ENCODE measurements around the gene PLA2R1.

Gene PLA2R1

DNA sequence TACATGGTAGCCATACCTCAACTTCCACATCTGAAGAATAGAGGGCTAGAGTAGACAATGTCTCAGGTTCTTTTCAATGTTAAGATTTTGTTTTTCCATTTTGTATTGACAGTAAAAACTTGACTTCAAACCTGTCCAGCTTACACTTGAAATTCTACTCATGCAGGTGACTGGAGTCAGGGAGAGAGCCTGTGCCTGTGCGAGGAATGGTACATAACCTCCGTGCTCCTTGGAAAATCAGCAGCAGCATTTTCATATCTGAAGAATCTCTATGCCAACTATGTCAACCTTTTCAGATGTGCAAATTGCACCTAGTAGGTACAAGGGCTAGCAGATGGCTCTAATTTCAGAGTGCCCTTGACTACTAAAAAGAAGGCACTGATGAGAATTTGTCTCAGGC lies 2.1 kb downstream of the PLA2R1 start:
- no peaks in the 10 kb centered on the region for H3K36me3 ChIP-seq (ENCODE audit: control insufficient read depth, insufficient read depth, low read length)
- peaks cover 12% of the 10 kb centered on the region for H3K4me1 ChIP-seq (ENCODE audit: control insufficient read depth, insufficient read depth, low read length)
- H3K9ac ChIP-seq (ENCODE audit: low read length): no peak overlapping the region
- no peaks in the 10 kb centered on the region for H3K27me3 ChIP-seq (ENCODE audit: control insufficient read depth, insufficient read depth, low read length)
- H3K27ac ChIP-seq (ENCODE audit: low read depth, low read length): no peak overlapping the region
- H3K4me3 ChIP-seq (ENCODE audit: low read length): no peak overlapping the region

DNA sequence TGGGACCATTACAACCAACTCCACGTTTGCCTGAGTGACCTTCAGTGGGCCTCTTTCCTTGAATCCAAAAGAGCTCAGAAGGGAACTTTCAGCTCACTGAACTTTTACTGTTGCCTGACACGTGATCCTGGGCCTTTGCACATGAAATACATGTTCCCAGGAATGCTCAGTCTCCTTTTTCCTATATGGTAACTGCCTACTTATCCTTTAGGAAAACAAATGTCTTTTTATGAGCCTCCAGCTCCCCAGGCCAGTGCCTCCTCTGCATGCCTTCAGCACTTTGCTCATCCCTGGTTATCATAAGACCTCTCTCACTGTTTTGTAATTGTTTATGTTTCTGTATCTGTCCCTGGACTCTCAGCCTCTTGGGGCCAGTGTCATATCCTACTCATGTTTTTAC lies 5.1 kb downstream of the PLA2R1 start:
- Histone ChIP-seq H3K4me3 (ENCODE audit: low read length) (no peak overlapping the region), H3K36me3 (ENCODE audit: control insufficient read depth, insufficient read depth, low read length) (no peaks in the 10 kb centered on the region), H3K27me3 (ENCODE audit: control insufficient read depth, insufficient read depth, low read length) (no peaks in the 10 kb centered on the region), H3K9ac (ENCODE audit: low read length) (no peak overlapping the region), H3K27ac (ENCODE audit: low read depth, low read length) (no peak overlapping the region), H3K4me1 (ENCODE audit: control insufficient read depth, insufficient read depth, low read length) (peaks cover 14% of the 10 kb centered on the region)

GRCh38 chr2:160055726-160056108 lies 6.7 kb downstream of the PLA2R1 start:
- Histone ChIP-seq H3K4me3 (ENCODE audit: low read length) (no peak overlapping the region), H3K27me3 (ENCODE audit: control insufficient read depth, insufficient read depth, low read length) (no peaks in the 10 kb centered on the region), H3K4me1 (ENCODE audit: control insufficient read depth, insufficient read depth, low read length) (peaks cover 24% of the 10 kb centered on the region), H3K27ac (ENCODE audit: low read depth, low read length) (peak overlapping the region; percentile 16), H3K36me3 (ENCODE audit: control insufficient read depth, insufficient read depth, low read length) (no peaks in the 10 kb centered on the region), H3K9ac (ENCODE audit: low read length) (no peak overlapping the region)

- no peaks in the 10 kb centered on the region for H3K36me3 ChIP-seq (ENCODE audit: control insufficient read depth, insufficient read depth, low read length)
- no peak overlapping the region for H3K9ac ChIP-seq (ENCODE audit: low read length)
- peak overlapping the region; percentile 16 for H3K27ac ChIP-seq (ENCODE audit: low read depth, low read length)
- H3K4me1 ChIP-seq (ENCODE audit: control insufficient read depth, insufficient read depth, low read length): peaks cover 25% of the 10 kb centered on the region
- no peak overlapping the region for H3K4me3 ChIP-seq (ENCODE audit: low read length)
- no peaks in the 10 kb centered on the region for H3K27me3 ChIP-seq (ENCODE audit: control insufficient read depth, insufficient read depth, low read length)
Measured at GRCh38 chr2:160054984-160055725, 7.3 kb downstream of the PLA2R1 start.

- H3K4me1 ChIP-seq (ENCODE audit: control insufficient read depth, insufficient read depth, low read length): peaks cover 25% of the 10 kb centered on the region
- H3K27ac ChIP-seq (ENCODE audit: low read depth, low read length): no peak overlapping the region
- H3K9ac ChIP-seq (ENCODE audit: low read length): no peak overlapping the region
- H3K27me3 ChIP-seq (ENCODE audit: control insufficient read depth, insufficient read depth, low read length): no peaks in the 10 kb centered on the region
- no peak overlapping the region for H3K4me3 ChIP-seq (ENCODE audit: low read length)
- no peaks in the 10 kb centered on the region for H3K36me3 ChIP-seq (ENCODE audit: control insufficient read depth, insufficient read depth, low read length)
Measured at GRCh38 chr2:160053946-160054345, 8.5 kb downstream of the PLA2R1 start.

- no peak overlapping the region for H3K4me3 ChIP-seq (ENCODE audit: low read length)
- H3K4me1 ChIP-seq (ENCODE audit: control insufficient read depth, insufficient read depth, low read length): peaks cover 25% of the 10 kb centered on the region
- no peak overlapping the region for H3K9ac ChIP-seq (ENCODE audit: low read length)
- H3K27me3 ChIP-seq (ENCODE audit: control insufficient read depth, insufficient read depth, low read length): no peaks in the 10 kb centered on the region
- no peak overlapping the region for H3K27ac ChIP-seq (ENCODE audit: low read depth, low read length)
- H3K36me3 ChIP-seq (ENCODE audit: control insufficient read depth, insufficient read depth, low read length): no peaks in the 10 kb centered on the region
Measured at GRCh38 chr2:160052531-160052930, 9.9 kb downstream of the PLA2R1 start.

DNA sequence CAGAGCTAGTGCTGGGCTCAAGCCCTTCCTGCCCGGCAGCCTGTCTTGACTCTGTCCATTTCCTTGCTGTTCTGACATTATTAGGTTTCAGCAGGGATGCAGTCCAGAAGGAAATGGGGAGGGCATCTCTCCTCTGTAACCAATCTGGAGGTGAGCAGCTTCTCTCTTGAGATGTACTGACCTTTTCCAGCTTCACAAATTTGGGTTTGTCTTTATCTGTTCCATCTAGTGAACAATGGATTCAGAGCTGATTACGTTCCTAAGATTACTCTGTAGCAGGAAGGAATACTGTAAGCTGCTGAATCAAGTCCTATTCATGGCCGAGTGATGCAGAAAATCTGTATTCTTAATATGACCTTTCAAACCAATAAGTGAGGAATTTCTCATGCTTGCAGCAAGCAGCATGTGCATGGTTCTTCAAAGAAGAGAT lies 11.0 kb downstream of the PLA2R1 start:
- Histone ChIP-seq H3K4me1 (ENCODE audit: control insufficient read depth, insufficient read depth, low read length) (peaks cover 25% of the 10 kb centered on the region), H3K9ac (ENCODE audit: low read length) (no peak overlapping the region), H3K4me3 (ENCODE audit: low read length) (no peak overlapping the region), H3K27ac (ENCODE audit: low read depth, low read length) (peak overlapping the region; percentile 21), H3K36me3 (ENCODE audit: control insufficient read depth, insufficient read depth, low read length) (no peaks in the 10 kb centered on the region), H3K27me3 (ENCODE audit: control insufficient read depth, insufficient read depth, low read length) (no peaks in the 10 kb centered on the region)

DNA sequence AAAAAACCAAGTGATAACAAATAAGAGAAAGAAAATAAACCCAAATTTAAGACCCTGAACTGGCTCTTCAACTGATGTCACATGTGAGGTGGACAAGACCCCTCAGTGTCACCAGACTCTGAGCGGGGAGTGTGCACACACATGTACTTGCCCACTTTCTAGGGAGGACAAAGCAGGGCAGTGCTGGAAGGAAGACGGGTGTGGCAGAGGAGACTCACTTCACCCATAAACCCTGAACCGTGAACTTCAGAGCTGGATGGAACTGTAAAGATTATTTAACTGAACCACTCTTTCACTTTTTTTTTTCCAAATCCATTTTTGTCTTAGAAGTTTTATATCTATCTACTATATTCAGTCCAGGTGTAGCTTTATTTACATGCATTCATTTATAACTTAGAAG lies 12.3 kb downstream of the PLA2R1 start:
- H3K27me3 ChIP-seq (ENCODE audit: control insufficient read depth, insufficient read depth, low read length): no peaks in the 10 kb centered on the region
- no peak overlapping the region for H3K4me3 ChIP-seq (ENCODE audit: low read length)
- H3K9ac ChIP-seq (ENCODE audit: low read length): no peak overlapping the region
- no peak overlapping the region for H3K27ac ChIP-seq (ENCODE audit: low read depth, low read length)
- no peaks in the 10 kb centered on the region for H3K36me3 ChIP-seq (ENCODE audit: control insufficient read depth, insufficient read depth, low read length)
- H3K4me1 ChIP-seq (ENCODE audit: control insufficient read depth, insufficient read depth, low read length): peaks cover 17% of the 10 kb centered on the region

DNA sequence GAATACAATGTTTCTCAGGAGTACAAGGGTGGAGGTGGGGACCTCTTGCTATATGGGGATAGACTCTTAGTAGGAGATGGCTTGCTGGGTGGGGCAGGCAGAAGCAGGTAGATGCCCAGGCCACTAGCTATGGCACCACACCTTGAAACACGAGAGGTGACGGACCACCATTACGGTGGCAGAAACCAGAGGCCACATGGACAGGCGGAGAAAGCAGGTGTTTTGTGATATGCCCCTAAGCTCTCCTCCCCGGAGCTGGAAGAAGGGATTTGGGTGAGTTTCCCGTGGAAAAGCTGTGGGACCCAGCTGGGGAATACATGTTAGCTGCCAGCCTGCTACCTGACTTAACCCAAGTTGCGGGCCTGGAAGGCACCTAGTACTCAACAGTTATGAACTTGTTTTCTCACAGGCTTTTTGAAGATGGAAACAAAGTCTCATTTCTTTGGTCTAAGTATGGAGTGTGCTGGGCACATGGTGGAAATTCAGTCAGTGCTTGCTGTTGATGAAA lies 16.7 kb downstream of the PLA2R1 start:
- Histone ChIP-seq H3K27me3 (ENCODE audit: control insufficient read depth, insufficient read depth, low read length) (no peaks in the 10 kb centered on the region), H3K4me3 (ENCODE audit: low read length) (no peak overlapping the region)

GRCh38 chr2:160044728-160045127 lies 17.7 kb downstream of the PLA2R1 start:
- no peak overlapping the region for H3K9ac ChIP-seq (ENCODE audit: low read length)
- H3K27ac ChIP-seq (ENCODE audit: low read depth, low read length): no peak overlapping the region
- H3K36me3 ChIP-seq (ENCODE audit: control insufficient read depth, insufficient read depth, low read length): peaks cover 6% of the 10 kb centered on the region
- H3K4me3 ChIP-seq (ENCODE audit: low read length): no peak overlapping the region
- H3K4me1 ChIP-seq (ENCODE audit: control insufficient read depth, insufficient read depth, low read length): peaks cover 7% of the 10 kb centered on the region
- no peaks in the 10 kb centered on the region for H3K27me3 ChIP-seq (ENCODE audit: control insufficient read depth, insufficient read depth, low read length)

More for the DNA sequence above, 16.7 kb downstream of the PLA2R1 start:
- no peak overlapping the region for H3K27ac ChIP-seq (ENCODE audit: low read depth, low read length)
- peaks cover 2% of the 10 kb centered on the region for H3K4me1 ChIP-seq (ENCODE audit: control insufficient read depth, insufficient read depth, low read length)
- H3K9ac ChIP-seq (ENCODE audit: low read length): no peak overlapping the region
- H3K36me3 ChIP-seq (ENCODE audit: control insufficient read depth, insufficient read depth, low read length): peaks cover 4% of the 10 kb centered on the region

DNA sequence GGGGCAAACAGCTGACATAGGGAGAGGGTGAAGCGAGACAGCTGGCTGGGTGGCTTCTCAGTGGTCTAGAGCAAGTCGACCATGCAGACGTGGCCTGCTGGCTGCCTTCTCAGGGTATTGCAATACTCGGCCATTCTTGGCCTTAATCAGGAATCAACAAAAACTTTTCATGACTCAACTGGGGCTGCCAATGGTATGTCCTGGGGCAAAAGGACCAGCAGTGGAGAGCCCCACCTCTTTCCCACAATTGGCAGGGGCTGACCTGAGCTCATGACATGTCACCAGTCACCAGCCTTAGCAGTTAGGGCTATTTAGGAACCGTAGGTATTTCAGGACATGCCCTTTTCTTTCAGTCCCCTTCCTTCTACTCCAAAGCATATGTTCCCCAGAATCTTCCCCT lies 19.1 kb downstream of the PLA2R1 start:
- no peaks in the 10 kb centered on the region for H3K27me3 ChIP-seq (ENCODE audit: control insufficient read depth, insufficient read depth, low read length)
- H3K9ac ChIP-seq (ENCODE audit: low read length): no peak overlapping the region
- no peak overlapping the region for H3K4me3 ChIP-seq (ENCODE audit: low read length)
- no peak overlapping the region for H3K27ac ChIP-seq (ENCODE audit: low read depth, low read length)
- peaks cover 6% of the 10 kb centered on the region for H3K36me3 ChIP-seq (ENCODE audit: control insufficient read depth, insufficient read depth, low read length)
- peaks cover 10% of the 10 kb centered on the region for H3K4me1 ChIP-seq (ENCODE audit: control insufficient read depth, insufficient read depth, low read length)

- Histone ChIP-seq H3K36me3 (ENCODE audit: control insufficient read depth, insufficient read depth, low read length) (peaks cover 6% of the 10 kb centered on the region), H3K9ac (ENCODE audit: low read length) (no peak overlapping the region), H3K27ac (ENCODE audit: low read depth, low read length) (no peak overlapping the region), H3K4me1 (ENCODE audit: control insufficient read depth, insufficient read depth, low read length) (peaks cover 10% of the 10 kb centered on the region), H3K4me3 (ENCODE audit: low read length) (no peak overlapping the region), H3K27me3 (ENCODE audit: control insufficient read depth, insufficient read depth, low read length) (no peaks in the 10 kb centered on the region)
Measured at GRCh38 chr2:160042054-160042453, 20.4 kb downstream of the PLA2R1 start.

GRCh38 chr2:160041091-160041490 lies 21.3 kb downstream of the PLA2R1 start:
- Histone ChIP-seq H3K9ac (ENCODE audit: low read length) (no peak overlapping the region), H3K4me3 (ENCODE audit: low read length) (no peak overlapping the region), H3K36me3 (ENCODE audit: control insufficient read depth, insufficient read depth, low read length) (peaks cover 6% of the 10 kb centered on the region), H3K27me3 (ENCODE audit: control insufficient read depth, insufficient read depth, low read length) (no peaks in the 10 kb centered on the region), H3K27ac (ENCODE audit: low read depth, low read length) (no peak overlapping the region), H3K4me1 (ENCODE audit: control insufficient read depth, insufficient read depth, low read length) (peaks cover 10% of the 10 kb centered on the region)

Measured in rectal smooth muscle tissue (tissue), 1 donor.